ENCODE results near the gene SCEL. TPM values are rescaled to one million over a fixed set of nuclear protein-coding genes. Genes with fewer than 3 reads are reported as not detected.

SCEL gene
- total and polyA plus RNA-seq, 2 experiments from 2014 or later = 5.4 to 5.8 TPM

- no peak overlapping the region for H3K4me3 ChIP-seq
- no peak overlapping the region for H2AFZ ChIP-seq
- H3K9me3 ChIP-seq (ENCODE audit: low read depth) = no peaks in the 10 kb centered on the region
- WGBS (ENCODE audit: low lambda C conversion rate, missing lambda C conversion rate) = 31% methylated on average over 2 of the region's 2 CpGs
- no peaks in the 10 kb centered on the region for H3K27me3 ChIP-seq
- H3K4me2 ChIP-seq = no peak overlapping the region
- H3K9me2 ChIP-seq (replicated peaks; ENCODE audit: insufficient read depth) = no peaks in the 10 kb centered on the region
- H3K36me3 ChIP-seq (replicated peaks; ENCODE audit: insufficient read depth, low read depth) = no peaks in the 10 kb centered on the region
- no peaks in the 10 kb centered on the region for H3K4me1 ChIP-seq (ENCODE audit: insufficient read depth)
- no peaks in the 10 kb centered on the region for H4K20me1 ChIP-seq (ENCODE audit: insufficient read depth, poor library complexity, severe bottlenecking)
- no peak for TF ChIP-seq EZH2 (IDR thresholded peaks at IDR 0.05; ENCODE audit: borderline replicate concordance)
- TF ChIP-seq, protein P1, sequence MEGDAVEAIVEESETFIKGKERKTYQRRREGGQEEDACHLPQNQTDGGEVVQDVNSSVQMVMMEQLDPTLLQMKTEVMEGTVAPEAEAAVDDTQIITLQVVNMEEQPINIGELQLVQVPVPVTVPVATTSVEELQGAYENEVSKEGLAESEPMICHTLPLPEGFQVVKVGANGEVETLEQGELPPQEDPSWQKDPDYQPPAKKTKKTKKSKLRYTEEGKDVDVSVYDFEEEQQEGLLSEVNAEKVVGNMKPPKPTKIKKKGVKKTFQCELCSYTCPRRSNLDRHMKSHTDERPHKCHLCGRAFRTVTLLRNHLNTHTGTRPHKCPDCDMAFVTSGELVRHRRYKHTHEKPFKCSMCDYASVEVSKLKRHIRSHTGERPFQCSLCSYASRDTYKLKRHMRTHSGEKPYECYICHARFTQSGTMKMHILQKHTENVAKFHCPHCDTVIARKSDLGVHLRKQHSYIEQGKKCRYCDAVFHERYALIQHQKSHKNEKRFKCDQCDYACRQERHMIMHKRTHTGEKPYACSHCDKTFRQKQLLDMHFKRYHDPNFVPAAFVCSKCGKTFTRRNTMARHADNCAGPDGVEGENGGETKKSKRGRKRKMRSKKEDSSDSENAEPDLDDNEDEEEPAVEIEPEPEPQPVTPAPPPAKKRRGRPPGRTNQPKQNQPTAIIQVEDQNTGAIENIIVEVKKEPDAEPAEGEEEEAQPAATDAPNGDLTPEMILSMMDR (IDR thresholded peaks at IDR 0.05; ENCODE audit: poor library complexity) = no peak
- no peak for TF ChIP-seq EZH2phosphoT487 (IDR thresholded peaks at IDR 0.05; ENCODE audit: low read depth, severe bottlenecking, unreplicated experiment)
- no peaks in the 10 kb centered on the region for H3K79me2 ChIP-seq
- no peak overlapping the region for H3K27ac ChIP-seq
- DNase-seq (ENCODE audit: low spot score) = no peak
Observed at GRCh38 chr13:77595166-77595810, 59.8 kb downstream of the SCEL start.

DNA sequence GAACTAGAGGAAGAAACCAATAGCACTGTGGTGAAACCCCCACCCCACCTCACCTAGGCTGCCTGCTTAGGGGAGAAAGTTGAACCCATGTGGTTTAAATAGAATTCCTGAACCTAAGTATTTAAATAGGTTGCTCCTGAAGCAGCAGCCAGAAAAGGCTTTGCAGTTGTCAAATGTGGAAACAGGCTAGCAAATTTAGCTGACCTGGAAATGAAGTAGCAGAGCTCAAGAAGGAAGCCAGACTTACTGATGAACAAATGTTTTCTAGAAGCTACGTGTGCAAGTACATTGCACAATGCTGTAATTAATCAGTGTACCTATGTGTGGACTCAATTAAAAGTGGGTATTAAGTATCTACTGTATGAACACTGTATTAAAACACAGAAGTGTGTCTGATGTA, 61.3 kb downstream of the SCEL start:
- no peak overlapping the region for H3K4me2 ChIP-seq
- H3K79me2 ChIP-seq = no peaks in the 10 kb centered on the region
- WGBS (ENCODE audit: low lambda C conversion rate, missing lambda C conversion rate) = 86% methylated on average over 1 of the region's 1 CpG
- no peak for DNase-seq (ENCODE audit: low spot score)
- no peaks in the 10 kb centered on the region for H3K27me3 ChIP-seq
- no peaks in the 10 kb centered on the region for H4K20me1 ChIP-seq (ENCODE audit: insufficient read depth, poor library complexity, severe bottlenecking)
- H3K27ac ChIP-seq = no peak overlapping the region
- no peak overlapping the region for H3K4me3 ChIP-seq
- no peaks in the 10 kb centered on the region for H3K9me2 ChIP-seq (replicated peaks; ENCODE audit: insufficient read depth)
- no peaks in the 10 kb centered on the region for H3K9me3 ChIP-seq (ENCODE audit: low read depth)
- H3K36me3 ChIP-seq (replicated peaks; ENCODE audit: insufficient read depth, low read depth) = no peaks in the 10 kb centered on the region
- no peaks in the 10 kb centered on the region for H3K4me1 ChIP-seq (ENCODE audit: insufficient read depth)
- H2AFZ ChIP-seq = no peak overlapping the region
- TF ChIP-seq EZH2 (IDR thresholded peaks at IDR 0.05; ENCODE audit: borderline replicate concordance) = no peak
- TF ChIP-seq, protein P1 (IDR thresholded peaks at IDR 0.05; ENCODE audit: poor library complexity) = no peak
- TF ChIP-seq EZH2phosphoT487 (IDR thresholded peaks at IDR 0.05; ENCODE audit: low read depth, severe bottlenecking, unreplicated experiment) = no peak

- H3K4me3 ChIP-seq = no peak overlapping the region
- no peak overlapping the region for H3K4me2 ChIP-seq
- TF ChIP-seq, protein P1 (IDR thresholded peaks at IDR 0.05; ENCODE audit: poor library complexity) = no peak
- TF ChIP-seq EZH2phosphoT487 (IDR thresholded peaks at IDR 0.05; ENCODE audit: low read depth, severe bottlenecking, unreplicated experiment) = no peak
- no peak for TF ChIP-seq EZH2 (IDR thresholded peaks at IDR 0.05; ENCODE audit: borderline replicate concordance)
- H4K20me1 ChIP-seq (ENCODE audit: insufficient read depth, poor library complexity, severe bottlenecking) = no peaks in the 10 kb centered on the region
- no peaks in the 10 kb centered on the region for H3K79me2 ChIP-seq
- H3K9me3 ChIP-seq (ENCODE audit: low read depth) = no peaks in the 10 kb centered on the region
- H3K9me2 ChIP-seq (replicated peaks; ENCODE audit: insufficient read depth) = no peaks in the 10 kb centered on the region
- H3K27me3 ChIP-seq = no peaks in the 10 kb centered on the region
- no peak overlapping the region for H3K27ac ChIP-seq
- H2AFZ ChIP-seq = no peak overlapping the region
- DNase-seq (ENCODE audit: low spot score) = no peak
- no peaks in the 10 kb centered on the region for H3K4me1 ChIP-seq (ENCODE audit: insufficient read depth)
- no peaks in the 10 kb centered on the region for H3K36me3 ChIP-seq (replicated peaks; ENCODE audit: insufficient read depth, low read depth)
- 97% methylated on average over 2 of the region's 2 CpGs for WGBS (ENCODE audit: low lambda C conversion rate, missing lambda C conversion rate)
Observed at GRCh38 chr13:77599351-77599750, 63.8 kb downstream of the SCEL start.

Data from hepatocyte (in vitro differentiated cells).